SK-N-SH (cell line): ENCODE measurements around the gene NME3. TPM values are rescaled to one million over a fixed set of nuclear protein-coding genes. Genes with fewer than 3 reads are reported as not detected.

Experiments used
- CTCF ChIA-PET: fragments of 300-600, 350-600 bp; formaldehyde crosslinking; extraction: SDS; loops from one replicate; lab custom pipeline; 2021; lab: Yijun Ruan, JAX
- POLR2A ChIA-PET: fragments of 350-600 bp; sonication (Branson Sonifier 250); formaldehyde crosslinking; extraction: SDS; loops from one replicate; lab custom pipeline; 2020; ENCODE audit warnings: antibody characterized with exemption, inconsistent platforms; lab: Yijun Ruan, JAX
- DNase-seq: peaks from one replicate; pipeline ENCODE4 v3.0.0; 2012
- H2AFZ ChIP-seq: fragments of 200-600 bp; sonication (generic); 2 replicates; pipeline ENCODE4 v1.8.1; 2016; ENCODE audit warnings: antibody characterized with exemption, mild to moderate bottlenecking, low read depth
- H3F3A ChIP-seq: fragments of 200-600 bp; sonication (generic); replicated peaks from 2 replicates; pipeline ENCODE3; 2016; ENCODE audit warnings: antibody characterized with exemption, mild to moderate bottlenecking; ENCODE audit not compliant: insufficient read depth
- H3K27ac ChIP-seq, 2 experiments: fragments of 200-500 bp in 1 of 2; fragments of 200-600 bp in 1 of 2; sonication (Bioruptor generic) in 1 of 2; sonication (generic), shearing (Covaris generic) in 1 of 2; 2 replicates each; pipeline versions ENCODE4 v1.5.1 to v1.6.1; 2014 to 2016; ENCODE audit warnings: low read depth in 2 of 2, inconsistent platforms in 1 of 2, low read length in 1 of 2, mild to moderate bottlenecking in 1 of 2, mixed read lengths in 1 of 2
- H3K27me3 ChIP-seq: fragments of 200-600 bp; sonication (generic), shearing (Covaris generic); 2 replicates; pipeline ENCODE4 v1.6.1; 2016; ENCODE audit warnings: mixed run types; ENCODE audit not compliant: insufficient read depth
- H3K36me3 ChIP-seq, 2 experiments: fragments of 200-500 bp in 1 of 2; fragments of 200-600 bp in 1 of 2; sonication (Bioruptor generic) in 1 of 2; sonication (generic) in 1 of 2; replicated peaks in 1 of 2; 2 replicates each; pipeline versions ENCODE3 to v1.5.1; 2014 to 2016; ENCODE audit warnings: low read length in 1 of 2, mild to moderate bottlenecking in 1 of 2; ENCODE audit not compliant: insufficient read depth in 2 of 2, control insufficient read depth in 1 of 2
- H3K4me1 ChIP-seq, 2 experiments: fragments of 200-500 bp in 1 of 2; fragments of 200-600 bp in 1 of 2; sonication (Bioruptor generic) in 1 of 2; sonication (generic), shearing (Covaris generic) in 1 of 2; 2 replicates each; pipeline versions ENCODE4 v1.5.1 to v1.6.1; 2014 to 2016; ENCODE audit warnings: low read depth in 1 of 2, low read length in 1 of 2, mixed run types in 1 of 2; ENCODE audit not compliant: insufficient read depth in 2 of 2, control insufficient read depth in 1 of 2
- H3K4me2 ChIP-seq: fragments of 200-600 bp; sonication (generic), shearing (Covaris generic); 2 replicates; pipeline ENCODE4 v1.6.1; 2017; ENCODE audit warnings: mixed run types
- H3K4me3 ChIP-seq, 2 experiments: fragments of 200-500 bp in 1 of 2; fragments of 200-600 bp in 1 of 2; sonication (Bioruptor generic) in 1 of 2; sonication (generic), shearing (Covaris generic) in 1 of 2; 2 replicates each; pipeline versions ENCODE4 v1.5.1 to v1.8.1; 2014 to 2016; ENCODE audit warnings: low read depth in 2 of 2, inconsistent platforms in 1 of 2, low read length in 1 of 2, mild to moderate bottlenecking in 1 of 2, mixed read lengths in 1 of 2, moderate library complexity in 1 of 2
- H3K79me2 ChIP-seq: fragments of 200-600 bp; sonication (generic); 2 replicates; pipeline ENCODE4 v1.8.1; 2017; ENCODE audit warnings: mild to moderate bottlenecking; ENCODE audit not compliant: insufficient read depth
- H3K9ac ChIP-seq: fragments of 200-600 bp; sonication (generic); 2 replicates; pipeline ENCODE4 v1.6.1; 2017; ENCODE audit warnings: mixed run types
- H3K9me2 ChIP-seq: fragments of 200-600 bp; sonication (generic); 2 replicates; pipeline ENCODE4 v1.6.1; 2017; ENCODE audit warnings: mixed run types
- H3K9me3 ChIP-seq: fragments of 200-600 bp; sonication (generic); 2 replicates; pipeline ENCODE4 v1.6.1; 2017; ENCODE audit warnings: mixed run types, mild to moderate bottlenecking, moderate library complexity
- H4K20me1 ChIP-seq: fragments of 200-600 bp; sonication (generic); 2 replicates; pipeline ENCODE4 v1.6.1; 2017; ENCODE audit warnings: mild to moderate bottlenecking, mixed run types; ENCODE audit not compliant: insufficient read depth
- CTCF ChIP-seq: fragments of 200-600 bp; sonication (generic); IDR thresholded peaks from 2 replicates; pipeline ENCODE4 v1.6.1; 2017; ENCODE audit warnings: antibody characterized with exemption, mild to moderate bottlenecking, moderate library complexity
- ELF1 ChIP-seq: IDR thresholded peaks from 2 replicates; pipeline ENCODE4 v1.4.0; 2012
- EZH2phosphoT487 ChIP-seq: fragments of 200-600 bp; sonication (generic); IDR thresholded peaks from 2 replicates; pipeline ENCODE4 v1.6.1; 2017; ENCODE audit warnings: low read depth, mixed run types, mild to moderate bottlenecking, antibody characterized with exemption, moderate library complexity, borderline replicate concordance
- FOXM1 ChIP-seq: IDR thresholded peaks from 2 replicates; pipeline ENCODE4 v1.4.0; 2012; ENCODE audit warnings: low read depth, mild to moderate bottlenecking
- GABPA ChIP-seq: IDR thresholded peaks from 2 replicates; pipeline ENCODE4 v1.4.0; 2012; ENCODE audit warnings: low read depth, mild to moderate bottlenecking
- IRF3 ChIP-seq: fragments of 150-350 bp; IDR thresholded peaks from 2 replicates; pipeline ENCODE4 v1.6.1; 2016; ENCODE audit warnings: mild to moderate bottlenecking, low read depth, low read length
- MAX ChIP-seq: IDR thresholded peaks from 2 replicates; pipeline ENCODE4 v1.4.0; 2012; ENCODE audit warnings: low read depth
- MXI1 ChIP-seq: IDR thresholded peaks from 2 replicates; pipeline ENCODE4 v1.6.1; 2012; ENCODE audit warnings: mild to moderate bottlenecking, low read depth, low read length, improper control_type of control experiment
- NFIC ChIP-seq: IDR thresholded peaks from 2 replicates; pipeline ENCODE4 v1.4.0; 2012; ENCODE audit warnings: borderline replicate concordance
- RFX5 ChIP-seq: IDR thresholded peaks from 2 replicates; pipeline ENCODE4 v1.6.1; 2012; ENCODE audit warnings: mild to moderate bottlenecking, improper control_type of control experiment, low read length
- RXRA ChIP-seq: IDR thresholded peaks from 2 replicates; pipeline ENCODE4 v1.4.0; 2012; ENCODE audit warnings: low read depth, mild to moderate bottlenecking, borderline replicate concordance
- SIN3A ChIP-seq: IDR thresholded peaks from 2 replicates; pipeline ENCODE4 v1.6.1; 2012; ENCODE audit warnings: low read depth, mild to moderate bottlenecking, low read length, moderate library complexity, borderline replicate concordance
- SMC3 ChIP-seq: IDR thresholded peaks from 2 replicates; pipeline ENCODE4 v1.6.1; 2012; ENCODE audit warnings: low read depth, low read length, improper control_type of control experiment
- TEAD4 ChIP-seq: IDR thresholded peaks from 2 replicates; pipeline ENCODE4 v1.4.0; 2012; ENCODE audit warnings: mild to moderate bottlenecking, borderline replicate concordance; ENCODE audit not compliant: insufficient read depth
- WGBS: methylation state at CpG from one replicate; pipeline ENCODE4 v1.1.6; 2017; ENCODE audit warnings: low lambda C conversion rate; 5-methylcytosine and 5-hydroxymethylcytosine counted together
- polyA plus RNA-seq, 3 experiments: library from polyadenylated mRNA; depleted of rRNA; stranded (reverse); fragments of >200 nt; gene quantifications; 2 replicates each; pipeline ENCODE4 v1.2.3, GENCODE V29; 2012
- TF ChIP-seq, protein P1 (sequence below): fragments of 150-350 bp; IDR thresholded peaks from 2 replicates; pipeline ENCODE4 v1.6.1; 2017; ENCODE audit warnings: antibody characterized with exemption, low read length, low read depth, borderline replicate concordance
- TF ChIP-seq, protein P2 (sequence below): IDR thresholded peaks from 2 replicates; pipeline ENCODE4 v1.4.0; 2012; ENCODE audit warnings: low read depth, borderline replicate concordance

NME3 gene
- polyA plus RNA-seq, 1 of the 3 experiments (the other 2 are of a cell fraction) = 77.2 TPM

DNA sequence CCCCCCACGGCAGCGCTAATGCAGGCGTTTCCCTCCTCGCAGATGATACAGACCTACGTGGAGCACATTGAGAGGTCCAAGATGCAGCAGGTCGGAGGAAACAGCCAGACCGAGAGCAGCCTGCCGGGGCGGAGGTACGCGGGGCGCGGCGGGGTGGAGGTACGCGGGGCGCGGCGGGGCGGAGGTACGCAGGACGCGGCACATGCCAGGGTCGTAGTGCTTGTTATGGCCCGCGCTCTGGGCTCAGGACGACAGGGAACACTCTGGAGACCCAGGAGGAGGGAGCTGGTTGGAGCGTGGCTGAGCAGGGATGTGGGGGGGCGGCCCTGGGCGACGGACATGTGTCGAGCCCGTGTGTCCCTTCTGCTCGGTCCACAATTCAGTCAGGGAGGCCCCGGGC lies 41.9 kb downstream of the NME3 start:
- ChIA-PET CTCF (interaction anchor here (1.3 kb wide), 1 partner anchor 24 kb away, joined by 3 read pairs; no protein-coding TSS in a partner anchor), POLR2A (no interaction called here)
- Histone ChIP-seq H3K4me2 (no peak overlapping the region), H3K36me3 (peaks cover under 1 to 30% of the 10 kb centered on the region in 2 experiments), H3K9me3 (no peaks in the 10 kb centered on the region), H3F3A (no peaks in the 10 kb centered on the region), H2AFZ (no peak overlapping the region), H4K20me1 (no peaks in the 10 kb centered on the region), H3K27ac (no peak overlapping the region), H3K9me2 (no peaks in the 10 kb centered on the region), H3K79me2 (peaks cover 20% of the 10 kb centered on the region; the same call in 1 of the 2 replicates), H3K9ac (no peak overlapping the region), H3K27me3 (no peaks in the 10 kb centered on the region), H3K4me3 (no peak overlapping the region), H3K4me1 (no peaks in the 10 kb centered on the region)
- no peak for TF ChIP-seq MXI1
- TF ChIP-seq RXRA = no peak
- no peak for TF ChIP-seq ELF1
- TF ChIP-seq EZH2phosphoT487 = no peak
- TF ChIP-seq, protein P1, sequence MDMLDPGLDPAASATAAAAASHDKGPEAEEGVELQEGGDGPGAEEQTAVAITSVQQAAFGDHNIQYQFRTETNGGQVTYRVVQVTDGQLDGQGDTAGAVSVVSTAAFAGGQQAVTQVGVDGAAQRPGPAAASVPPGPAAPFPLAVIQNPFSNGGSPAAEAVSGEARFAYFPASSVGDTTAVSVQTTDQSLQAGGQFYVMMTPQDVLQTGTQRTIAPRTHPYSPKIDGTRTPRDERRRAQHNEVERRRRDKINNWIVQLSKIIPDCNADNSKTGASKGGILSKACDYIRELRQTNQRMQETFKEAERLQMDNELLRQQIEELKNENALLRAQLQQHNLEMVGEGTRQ = no peak
- 92% methylated on average over 33 of the region's 35 CpGs for WGBS
- DNase-seq = no peak

- ChIA-PET POLR2A (interaction anchor here (1.1 kb wide), 1 partner anchor 22 kb away, joined by 3 read pairs; the partner anchor contains the start of gene MAPK8IP3), CTCF (interaction anchor here (1.3 kb wide), 1 partner anchor 24 kb away, joined by 3 read pairs; no protein-coding TSS in a partner anchor)
- H3K27ac ChIP-seq = no peak overlapping the region
- no peak for DNase-seq
- H3K9ac ChIP-seq = no peak overlapping the region
- TF ChIP-seq SMC3 (no peak), SIN3A (no peak), FOXM1 (no peak), CTCF (no peak), MAX (no peak), GABPA (no peak), RFX5 (no peak), TEAD4 (no peak), IRF3 (no peak), MXI1 (no peak), NFIC (no peak)
- TF ChIP-seq, protein P1 = no peak
- TF ChIP-seq, protein P2, sequence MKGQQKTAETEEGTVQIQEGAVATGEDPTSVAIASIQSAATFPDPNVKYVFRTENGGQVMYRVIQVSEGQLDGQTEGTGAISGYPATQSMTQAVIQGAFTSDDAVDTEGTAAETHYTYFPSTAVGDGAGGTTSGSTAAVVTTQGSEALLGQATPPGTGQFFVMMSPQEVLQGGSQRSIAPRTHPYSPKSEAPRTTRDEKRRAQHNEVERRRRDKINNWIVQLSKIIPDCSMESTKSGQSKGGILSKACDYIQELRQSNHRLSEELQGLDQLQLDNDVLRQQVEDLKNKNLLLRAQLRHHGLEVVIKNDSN = no peak
- H3K9me3 ChIP-seq = no peaks in the 10 kb centered on the region
- H3K27me3 ChIP-seq = no peaks in the 10 kb centered on the region
- H2AFZ ChIP-seq = no peak overlapping the region
- no peak overlapping the region for H3K4me3 ChIP-seq
- 99% methylated on average over 18 of the region's 18 CpGs for WGBS
- H3K9me2 ChIP-seq = no peaks in the 10 kb centered on the region
- H3K4me1 ChIP-seq = no peaks in the 10 kb centered on the region; a peak in 1 of 4 replicates
- H3K79me2 ChIP-seq = peaks cover 24% of the 10 kb centered on the region
- H3K4me2 ChIP-seq = no peak overlapping the region
- H3F3A ChIP-seq = no peaks in the 10 kb centered on the region
- H3K36me3 ChIP-seq = peaks cover 0 to 26% of the 10 kb centered on the region in 2 experiments
- peaks cover 2% of the 10 kb centered on the region for H4K20me1 ChIP-seq
Measured at GRCh38 chr16:1729026-1729425, 42.3 kb downstream of the NME3 start.
